ENCODE results near the gene SLC9A3.
"Not testable (repeated sequence)": the region's sequence is repeated elsewhere in the genome, so short reads cannot be mapped to it uniquely, and the experiment has no call there.

Gene SLC9A3

GRCh38 chr5:524234-524972 is at the start of gene SLC9A3:
TSS of gene SLC9A3 (minus strand) at chr5:524449.
- DNase-seq (ENCODE audit: low read depth), result no peak

- no peak for DNase-seq (ENCODE audit: low read depth)
Measured at GRCh38 chr5:573976-574375, 49.7 kb upstream of the SLC9A3 start.

GRCh38 chr5:573206-573605 is 49.0 kb upstream of the SLC9A3 start:
- DNase-seq (ENCODE audit: low read depth), result no peak

- no peak for DNase-seq (ENCODE audit: low read depth)
Measured at GRCh38 chr5:572398-573019, 48.3 kb upstream of the SLC9A3 start.

GRCh38 chr5:571791-572190 is 47.5 kb upstream of the SLC9A3 start:
- no peak for DNase-seq (ENCODE audit: low read depth)

- DNase-seq (ENCODE audit: low read depth), result no peak
Measured at GRCh38 chr5:570886-571285, 46.6 kb upstream of the SLC9A3 start.

GRCh38 chr5:570446-570845 is 46.2 kb upstream of the SLC9A3 start:
- DNase-seq (ENCODE audit: low read depth), result no peak

GRCh38 chr5:569868-570361 is 45.7 kb upstream of the SLC9A3 start:
- DNase-seq (ENCODE audit: low read depth), result no peak

GRCh38 chr5:569358-569867 is 45.2 kb upstream of the SLC9A3 start:
- DNase-seq (ENCODE audit: low read depth), result no peak

- no peak for DNase-seq (ENCODE audit: low read depth)
Measured at GRCh38 chr5:568809-569208, 44.6 kb upstream of the SLC9A3 start.

- no peak for DNase-seq (ENCODE audit: low read depth)
Measured at GRCh38 chr5:568061-568781, 44.0 kb upstream of the SLC9A3 start.

GRCh38 chr5:567664-568060 is 43.4 kb upstream of the SLC9A3 start:
- no peak for DNase-seq (ENCODE audit: low read depth)

- DNase-seq (ENCODE audit: low read depth), result no peak
Measured at GRCh38 chr5:566636-567309, 42.5 kb upstream of the SLC9A3 start.

- no peak for DNase-seq (ENCODE audit: low read depth)
Measured at GRCh38 chr5:565782-566440, 41.7 kb upstream of the SLC9A3 start.

- no peak for DNase-seq (ENCODE audit: low read depth)
Measured at GRCh38 chr5:561408-561807, 37.2 kb upstream of the SLC9A3 start.

GRCh38 chr5:560792-561166 is 36.5 kb upstream of the SLC9A3 start:
- DNase-seq (ENCODE audit: low read depth), result no peak

GRCh38 chr5:558871-559503 is 34.7 kb upstream of the SLC9A3 start:
- no peak for DNase-seq (ENCODE audit: low read depth)

GRCh38 chr5:558326-558725 is 34.1 kb upstream of the SLC9A3 start:
- no peak for DNase-seq (ENCODE audit: low read depth)

GRCh38 chr5:557917-558316 is 33.7 kb upstream of the SLC9A3 start:
- DNase-seq (ENCODE audit: low read depth), result not testable (repeated sequence)

GRCh38 chr5:556909-557441 is 32.7 kb upstream of the SLC9A3 start:
- no peak for DNase-seq (ENCODE audit: low read depth)

GRCh38 chr5:555058-555623 is 30.9 kb upstream of the SLC9A3 start:
- no peak for DNase-seq (ENCODE audit: low read depth)

All from activated T-cell treated with anti-CD3 and anti-CD28 coated beads for 48 hours (primary cell).